ENCODE results near the gene TP53BP1.
A peak's percentile ranks its signal among the peaks of the same experiment; 100 is the strongest.

The TP53BP1 gene

DNA sequence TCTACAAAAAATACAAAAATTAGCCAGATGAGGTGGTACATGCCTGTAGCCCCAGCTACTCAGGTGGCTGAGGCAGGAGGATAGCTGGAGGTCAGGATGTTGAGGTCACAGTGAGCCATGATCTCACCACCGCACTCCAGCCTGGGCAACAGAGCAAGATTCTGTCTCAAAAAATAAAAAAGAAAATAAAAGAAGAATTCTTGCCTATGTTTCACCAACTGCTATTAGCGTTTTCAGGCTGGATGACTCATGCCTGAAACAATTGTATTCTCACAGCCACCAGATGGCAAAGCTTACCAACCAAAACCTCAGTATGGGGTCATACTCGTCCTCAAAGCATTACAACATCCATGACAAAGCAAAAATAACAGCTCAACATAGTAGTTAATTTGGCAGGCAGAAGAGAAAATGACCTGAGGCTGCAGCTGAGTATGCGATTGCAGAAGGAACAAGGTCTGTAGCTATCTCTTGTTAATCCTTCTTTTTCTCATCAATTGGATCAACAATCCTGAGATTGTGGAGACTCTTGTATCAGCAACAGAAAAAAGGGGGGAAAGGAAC, 52.2 kb downstream of the TP53BP1 start:
- no peaks in the 10 kb centered on the region for H3K27me3 Mint-ChIP-seq (ENCODE audit: low read depth)
- DNase-seq (ENCODE audit: low spot score) = peak; percentile 35
- no peak overlapping the region for H3K4me3 Mint-ChIP-seq
- peak overlapping the region; percentile 89 for H3K27ac Mint-ChIP-seq
- H3K9me3 Mint-ChIP-seq = no peaks in the 10 kb centered on the region
- H3K36me3 Mint-ChIP-seq (ENCODE audit: low read depth) = peaks cover 9% of the 10 kb centered on the region
- H3K4me1 Mint-ChIP-seq (ENCODE audit: low read depth) = peaks cover 8% of the 10 kb centered on the region

DNA sequence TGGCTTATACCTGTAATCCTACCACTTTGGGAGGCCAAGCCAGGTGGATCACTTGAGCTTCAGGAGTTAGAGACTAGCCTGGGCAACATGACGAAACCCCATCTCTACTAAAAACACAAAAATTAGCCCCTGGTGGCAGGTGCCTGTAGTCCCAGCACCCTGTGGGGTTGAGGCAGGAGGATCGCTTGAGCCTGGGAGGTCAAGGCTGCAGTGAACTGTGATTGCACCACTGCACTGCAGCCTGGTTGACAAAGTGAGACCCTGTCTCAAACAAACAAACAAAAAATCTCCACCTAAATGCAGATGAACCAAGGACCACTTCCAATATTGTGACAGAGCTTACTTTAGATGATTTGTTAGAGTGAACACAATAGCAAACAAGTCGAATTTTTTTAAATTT, 53.7 kb downstream of the TP53BP1 start:
- DNase-seq (ENCODE audit: low spot score) = no peak
- no peaks in the 10 kb centered on the region for H3K9me3 Mint-ChIP-seq
- H3K4me1 Mint-ChIP-seq (ENCODE audit: low read depth) = peaks cover 8% of the 10 kb centered on the region
- no peak overlapping the region for H3K27ac Mint-ChIP-seq
- H3K4me3 Mint-ChIP-seq = no peak overlapping the region
- H3K36me3 Mint-ChIP-seq (ENCODE audit: low read depth) = peaks cover 9% of the 10 kb centered on the region
- no peaks in the 10 kb centered on the region for H3K27me3 Mint-ChIP-seq (ENCODE audit: low read depth)

- peaks cover 7% of the 10 kb centered on the region for H3K4me1 Mint-ChIP-seq (ENCODE audit: low read depth)
- H3K4me3 Mint-ChIP-seq = no peak overlapping the region
- H3K27ac Mint-ChIP-seq = no peak overlapping the region
- no peaks in the 10 kb centered on the region for H3K9me3 Mint-ChIP-seq
- H3K36me3 Mint-ChIP-seq (ENCODE audit: low read depth) = peaks cover 18% of the 10 kb centered on the region
- no peaks in the 10 kb centered on the region for H3K27me3 Mint-ChIP-seq (ENCODE audit: low read depth)
- DNase-seq (ENCODE audit: low spot score) = no peak
Measured at GRCh38 chr15:43436395-43436794, 56.6 kb downstream of the TP53BP1 start.

GRCh38 chr15:43434446-43434845, 58.5 kb downstream of the TP53BP1 start:
- Mint-ChIP-seq H3K27me3 (ENCODE audit: low read depth) (no peaks in the 10 kb centered on the region), H3K27ac (no peak overlapping the region), H3K4me1 (ENCODE audit: low read depth) (peaks cover 2% of the 10 kb centered on the region), H3K36me3 (ENCODE audit: low read depth) (peaks cover 19% of the 10 kb centered on the region), H3K4me3 (no peak overlapping the region), H3K9me3 (no peaks in the 10 kb centered on the region)
- DNase-seq (ENCODE audit: low spot score) = no peak

DNA sequence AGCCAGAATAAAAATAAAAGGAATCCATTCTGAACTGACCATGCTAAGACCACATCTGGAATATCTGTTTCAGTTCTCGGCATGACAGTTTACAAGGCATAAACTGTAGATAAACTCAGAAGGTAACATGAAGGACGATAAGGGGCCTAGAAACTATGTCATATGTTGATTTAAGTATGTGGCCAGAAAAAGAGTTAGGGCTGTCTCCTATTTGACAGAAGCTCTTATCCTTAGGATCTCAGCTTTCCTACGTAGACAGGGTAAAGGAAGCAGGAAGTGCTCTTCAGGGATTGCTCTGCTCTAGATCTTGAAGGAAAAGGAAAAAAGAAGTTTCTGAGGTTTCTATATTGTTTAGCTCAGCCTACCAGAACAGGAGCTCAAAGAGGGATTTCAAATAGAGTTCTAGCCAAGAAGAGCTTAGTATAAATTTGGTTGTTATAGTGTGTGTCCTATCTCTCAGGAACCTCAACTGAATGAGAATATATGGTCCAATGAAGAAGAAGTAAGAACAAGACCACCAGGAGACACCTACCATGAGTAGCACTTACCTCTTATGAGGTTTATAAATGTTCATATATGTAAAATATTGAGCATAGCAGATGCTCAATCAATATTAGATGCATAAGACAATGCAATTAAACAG, 59.2 kb downstream of the TP53BP1 start:
- no peaks in the 10 kb centered on the region for H3K9me3 Mint-ChIP-seq
- H3K27ac Mint-ChIP-seq = no peak overlapping the region
- H3K4me3 Mint-ChIP-seq = no peak overlapping the region
- DNase-seq (ENCODE audit: low spot score) = no peak
- no peaks in the 10 kb centered on the region for H3K27me3 Mint-ChIP-seq (ENCODE audit: low read depth)
- H3K4me1 Mint-ChIP-seq (ENCODE audit: low read depth) = peaks cover 2% of the 10 kb centered on the region
- peaks cover 19% of the 10 kb centered on the region for H3K36me3 Mint-ChIP-seq (ENCODE audit: low read depth)

DNA sequence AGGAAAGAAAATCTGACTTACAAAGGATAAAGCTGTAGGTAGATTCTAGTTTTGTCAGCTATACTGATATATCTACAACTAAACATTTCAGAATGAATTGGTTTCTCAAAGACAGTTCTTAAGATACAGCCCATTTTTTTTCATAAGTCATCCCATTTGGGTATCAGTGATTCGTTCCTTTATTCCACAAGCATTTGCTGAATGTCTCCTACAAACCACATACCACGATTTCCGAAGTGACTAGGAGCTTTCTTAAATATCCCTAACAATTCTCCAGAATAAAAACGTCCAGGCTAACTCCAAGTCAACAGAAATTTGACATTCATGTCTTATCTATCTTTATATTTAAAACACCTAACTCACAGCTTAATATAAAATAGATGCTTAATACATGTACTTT, 59.8 kb downstream of the TP53BP1 start:
- no peak overlapping the region for H3K27ac Mint-ChIP-seq
- H3K36me3 Mint-ChIP-seq (ENCODE audit: low read depth) = peaks cover 17% of the 10 kb centered on the region
- H3K4me1 Mint-ChIP-seq (ENCODE audit: low read depth) = peaks cover 2% of the 10 kb centered on the region
- H3K27me3 Mint-ChIP-seq (ENCODE audit: low read depth) = no peaks in the 10 kb centered on the region
- H3K9me3 Mint-ChIP-seq = no peaks in the 10 kb centered on the region
- H3K4me3 Mint-ChIP-seq = no peak overlapping the region
- DNase-seq (ENCODE audit: low spot score) = no peak

DNA sequence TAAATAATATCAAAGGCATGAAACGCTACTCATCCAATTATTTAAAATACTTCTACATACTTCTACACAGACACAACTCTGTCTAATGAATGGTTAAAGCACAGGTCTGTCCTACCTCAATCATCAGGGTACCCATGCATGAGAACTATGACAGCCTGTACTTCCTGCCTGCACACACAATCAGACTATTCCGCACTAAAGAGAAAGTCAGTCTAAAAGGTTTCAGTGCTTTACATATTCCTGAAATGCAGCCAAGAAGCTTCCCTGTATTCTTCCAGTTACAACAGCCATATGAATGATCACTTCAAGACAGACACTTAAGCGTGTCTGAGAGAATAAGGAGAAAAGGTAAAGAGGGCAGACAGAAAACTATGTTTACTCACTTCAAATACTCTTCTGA, 63.3 kb downstream of the TP53BP1 start:
- peaks cover 25% of the 10 kb centered on the region for H3K36me3 Mint-ChIP-seq (ENCODE audit: low read depth)
- no peaks in the 10 kb centered on the region for H3K27me3 Mint-ChIP-seq (ENCODE audit: low read depth)
- DNase-seq (ENCODE audit: low spot score) = no peak
- H3K9me3 Mint-ChIP-seq = no peaks in the 10 kb centered on the region
- H3K27ac Mint-ChIP-seq = no peak overlapping the region
- H3K4me3 Mint-ChIP-seq = no peak overlapping the region
- H3K4me1 Mint-ChIP-seq (ENCODE audit: low read depth) = peaks cover 2% of the 10 kb centered on the region

DNA sequence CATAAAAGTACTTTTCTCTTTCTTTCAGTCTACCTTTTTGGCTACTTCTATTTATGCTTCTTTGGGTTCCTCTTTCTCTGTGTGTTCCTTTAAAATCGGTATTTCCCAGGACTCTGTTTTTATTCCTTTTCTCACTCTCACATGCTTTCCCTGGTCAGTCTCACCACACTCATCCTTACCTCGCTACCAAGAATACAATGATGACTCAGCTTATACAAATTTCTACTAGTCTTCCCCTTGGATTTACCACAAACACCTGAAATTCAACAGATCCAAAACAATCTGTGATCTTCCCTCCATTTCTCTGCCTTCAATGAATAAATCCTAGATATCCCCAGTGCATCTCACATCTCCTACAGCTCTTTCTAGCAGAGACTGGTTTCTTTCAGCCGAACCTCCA, 69.2 kb downstream of the TP53BP1 start:
- Mint-ChIP-seq H3K27ac (no peak overlapping the region), H3K4me3 (no peak overlapping the region), H3K9me3 (no peaks in the 10 kb centered on the region), H3K27me3 (ENCODE audit: low read depth) (no peaks in the 10 kb centered on the region), H3K4me1 (ENCODE audit: low read depth) (peaks cover 5% of the 10 kb centered on the region), H3K36me3 (ENCODE audit: low read depth) (peaks cover 29% of the 10 kb centered on the region)
- no peak for DNase-seq (ENCODE audit: low spot score)

DNA sequence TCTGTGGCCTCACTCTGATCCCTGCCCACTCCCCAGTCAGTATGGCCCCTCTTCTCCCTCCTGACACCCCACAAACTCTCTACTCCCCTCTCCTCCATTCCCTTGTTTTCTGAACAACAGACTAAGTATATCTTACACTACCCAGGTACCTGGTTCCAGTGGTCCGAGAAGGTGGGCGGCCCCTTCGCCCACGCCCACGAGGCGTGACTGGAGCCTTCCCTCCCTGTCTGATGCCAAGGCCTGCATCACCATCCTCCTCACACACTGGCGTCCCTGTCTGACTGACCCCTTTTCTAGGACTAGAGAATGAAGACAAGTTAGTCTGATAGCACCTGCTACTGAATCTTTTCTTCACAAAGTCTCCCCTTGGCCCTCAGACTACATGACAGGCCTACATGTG, 72.1 kb downstream of the TP53BP1 start:
- Mint-ChIP-seq H3K9me3 (no peaks in the 10 kb centered on the region), H3K4me1 (ENCODE audit: low read depth) (peaks cover 5% of the 10 kb centered on the region), H3K27ac (no peak overlapping the region), H3K27me3 (ENCODE audit: low read depth) (no peaks in the 10 kb centered on the region), H3K4me3 (no peak overlapping the region), H3K36me3 (ENCODE audit: low read depth) (peaks cover 22% of the 10 kb centered on the region)
- no peak for DNase-seq (ENCODE audit: low spot score)

GRCh38 chr15:43420435-43420834, 72.5 kb downstream of the TP53BP1 start:
- Mint-ChIP-seq H3K4me1 (ENCODE audit: low read depth) (peaks cover 5% of the 10 kb centered on the region), H3K4me3 (no peak overlapping the region), H3K27ac (no peak overlapping the region), H3K9me3 (no peaks in the 10 kb centered on the region), H3K36me3 (ENCODE audit: low read depth) (peaks cover 24% of the 10 kb centered on the region), H3K27me3 (ENCODE audit: low read depth) (no peaks in the 10 kb centered on the region)
- DNase-seq (ENCODE audit: low spot score) = no peak

- no peaks in the 10 kb centered on the region for H3K4me1 Mint-ChIP-seq (ENCODE audit: low read depth)
- H3K36me3 Mint-ChIP-seq (ENCODE audit: low read depth) = peaks cover 33% of the 10 kb centered on the region
- H3K4me3 Mint-ChIP-seq = no peak overlapping the region
- no peak for DNase-seq (ENCODE audit: low spot score)
- H3K27me3 Mint-ChIP-seq (ENCODE audit: low read depth) = no peaks in the 10 kb centered on the region
- no peak overlapping the region for H3K27ac Mint-ChIP-seq
- no peaks in the 10 kb centered on the region for H3K9me3 Mint-ChIP-seq
Measured at GRCh38 chr15:43414196-43414595, 78.8 kb downstream of the TP53BP1 start.

DNA sequence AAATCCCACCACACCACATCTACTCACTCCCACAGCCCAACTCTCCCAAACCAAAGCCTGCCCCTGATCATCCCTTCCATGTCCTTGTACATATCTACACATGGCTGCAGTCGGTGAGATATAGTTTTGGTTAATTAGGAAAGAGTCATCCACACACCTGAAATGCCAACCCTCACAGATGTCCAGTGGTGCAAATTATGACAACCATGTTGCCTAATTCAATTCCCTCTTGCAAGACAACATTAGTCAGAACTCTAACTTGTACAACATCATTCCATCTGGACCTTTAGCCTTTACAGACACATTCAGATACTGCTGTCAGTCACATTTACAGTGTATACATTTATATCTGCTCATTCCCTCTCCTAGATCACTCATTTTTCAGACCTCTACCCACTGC, 80.9 kb downstream of the TP53BP1 start:
- no peak overlapping the region for H3K27ac Mint-ChIP-seq
- H3K27me3 Mint-ChIP-seq (ENCODE audit: low read depth) = no peaks in the 10 kb centered on the region
- H3K4me1 Mint-ChIP-seq (ENCODE audit: low read depth) = no peaks in the 10 kb centered on the region
- no peaks in the 10 kb centered on the region for H3K9me3 Mint-ChIP-seq
- H3K4me3 Mint-ChIP-seq = no peak overlapping the region
- peaks cover 45% of the 10 kb centered on the region for H3K36me3 Mint-ChIP-seq (ENCODE audit: low read depth)
- no peak for DNase-seq (ENCODE audit: low spot score)

DNA sequence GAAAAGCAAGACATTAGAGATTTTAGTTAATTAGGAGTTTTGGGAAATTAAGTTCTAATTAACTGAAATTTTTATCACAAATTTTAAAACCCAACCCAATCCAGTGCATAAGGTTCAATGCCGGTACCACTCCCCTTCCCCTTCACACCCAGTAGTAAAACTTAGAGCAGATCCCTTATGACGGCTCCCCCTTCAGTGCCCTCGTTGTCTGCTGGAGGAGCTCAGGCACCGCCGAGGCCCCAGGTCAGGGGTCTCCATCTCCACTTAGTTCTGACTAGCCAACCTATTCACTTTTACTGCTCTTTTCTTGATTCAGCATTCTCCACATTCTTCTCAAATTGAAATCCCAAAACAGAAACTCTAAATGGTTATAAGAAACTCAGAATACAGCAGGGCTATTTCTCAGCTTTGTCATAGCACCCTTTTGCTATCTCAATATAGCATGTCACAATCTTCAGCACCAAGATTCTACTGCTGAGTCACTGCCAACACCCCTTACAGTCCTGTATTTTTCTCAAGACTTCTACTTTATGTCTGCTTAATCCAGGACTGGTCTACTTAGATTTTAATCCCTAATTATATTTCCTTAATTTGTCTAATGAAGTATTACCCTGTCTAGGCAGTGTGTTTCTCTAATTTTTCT, 82.3 kb downstream of the TP53BP1 start:
- no peak for DNase-seq (ENCODE audit: low spot score)
- Mint-ChIP-seq H3K36me3 (ENCODE audit: low read depth) (peaks cover 50% of the 10 kb centered on the region), H3K27ac (no peak overlapping the region)

GRCh38 chr15:43408789-43409188, 84.2 kb downstream of the TP53BP1 start:
- no peak overlapping the region for H3K4me3 Mint-ChIP-seq
- no peak for DNase-seq (ENCODE audit: low spot score)
- H3K27me3 Mint-ChIP-seq (ENCODE audit: low read depth) = no peaks in the 10 kb centered on the region
- H3K4me1 Mint-ChIP-seq (ENCODE audit: low read depth) = peaks cover 3% of the 10 kb centered on the region
- H3K27ac Mint-ChIP-seq = no peak overlapping the region
- peaks cover 57% of the 10 kb centered on the region for H3K36me3 Mint-ChIP-seq (ENCODE audit: low read depth)
- no peaks in the 10 kb centered on the region for H3K9me3 Mint-ChIP-seq

More for the DNA sequence above, 82.3 kb downstream of the TP53BP1 start:
- H3K4me1 Mint-ChIP-seq (ENCODE audit: low read depth) = no peaks in the 10 kb centered on the region
- no peaks in the 10 kb centered on the region for H3K27me3 Mint-ChIP-seq (ENCODE audit: low read depth)
- H3K9me3 Mint-ChIP-seq = no peaks in the 10 kb centered on the region
- H3K4me3 Mint-ChIP-seq = no peak overlapping the region
